Stimulated activated CD4-positive, alpha-beta T cell treated with anti-CD3 and anti-CD28 coated beads, Interleukin-15, amount 100 ng/mL, for 24 hours (primary cell): ENCODE measurements around the gene SPAG5.
A peak's percentile ranks its signal among the peaks of the same experiment; 100 is the strongest.

ENCODE experiments used
- DNase-seq: peaks from one replicate; pipeline ENCODE4 v3.0.0-alpha.2; 2020

The SPAG5 gene

DNA sequence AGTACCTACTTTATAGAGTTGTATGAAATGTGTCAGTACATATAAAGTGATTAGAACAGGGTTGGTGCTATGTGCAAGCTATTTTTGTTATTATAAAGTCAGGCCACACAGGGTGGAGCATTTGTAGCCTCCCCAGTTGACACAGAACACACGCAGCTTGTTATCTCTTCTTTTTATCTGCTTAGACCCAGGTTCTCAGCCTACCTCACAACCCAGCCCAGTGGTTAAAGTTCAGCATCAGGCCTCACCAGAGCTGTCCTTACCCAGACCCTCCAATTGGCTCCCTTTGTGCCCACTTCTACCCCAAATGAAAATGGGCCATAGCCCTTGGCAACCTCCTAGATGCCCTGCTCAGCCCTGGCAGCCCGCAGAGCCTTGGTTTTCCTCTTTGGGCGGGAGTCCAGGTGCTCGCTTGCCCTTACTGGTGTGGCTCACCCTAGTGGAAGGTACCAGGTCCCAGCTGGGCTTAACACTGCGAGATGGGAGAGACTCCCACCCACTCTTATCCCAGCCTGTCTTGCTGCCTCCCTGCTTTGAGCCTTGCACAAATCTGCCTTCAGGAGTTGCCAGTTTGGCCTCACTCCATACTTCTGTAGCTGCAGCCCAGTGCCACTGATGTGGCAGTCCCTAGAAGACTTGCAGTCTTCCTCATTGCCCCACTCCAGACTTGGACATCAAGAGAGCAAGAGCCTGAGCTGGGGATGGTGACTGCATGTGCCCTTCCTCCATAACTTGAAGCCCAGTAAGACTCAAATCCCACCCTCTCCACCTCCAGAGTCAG lies 26.4 kb downstream of the SPAG5 start:
- no peak for DNase-seq

- DNase-seq = peak; percentile 98
These were observed 27.3 kb downstream of the SPAG5 start, which contains the start of gene PIGS for GRCh38 chr17:28571361-28572122. PIGS (minus strand) TSS chr17:28571524; CDS start chr17:28571496, 28 bp downstream.

DNA sequence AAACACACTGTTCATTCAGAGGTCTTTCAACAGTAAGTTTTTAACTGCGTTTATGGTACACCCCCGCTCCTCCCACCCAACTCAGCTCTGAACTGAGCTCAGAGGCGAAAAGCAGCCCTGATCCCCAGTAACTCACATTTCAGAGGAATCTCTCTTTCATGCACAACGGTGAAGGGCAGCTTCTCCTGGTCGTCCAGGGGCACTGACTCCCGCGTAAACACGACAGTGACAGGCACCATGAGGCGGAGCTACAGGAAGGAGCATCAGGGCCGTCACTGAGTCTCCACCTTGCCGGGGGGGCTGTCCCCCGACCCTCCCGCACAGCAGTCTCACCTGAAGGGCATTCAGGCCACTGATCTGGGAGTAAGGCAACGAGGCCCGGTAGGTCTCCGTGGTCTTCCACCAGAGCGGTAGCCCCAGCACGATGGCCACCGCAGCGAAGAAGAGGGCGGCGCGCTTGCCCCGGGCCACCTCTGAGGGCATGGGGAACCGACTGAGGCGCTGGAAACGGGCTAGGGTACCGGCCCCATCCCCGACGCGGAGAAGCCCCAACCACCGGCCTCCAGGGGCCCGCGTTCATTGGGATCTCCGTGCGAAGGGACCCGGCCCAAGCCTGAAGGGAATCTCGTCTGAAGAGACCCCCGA lies 28.0 kb downstream of the SPAG5 start:
- peak; percentile 69 for DNase-seq

DNA sequence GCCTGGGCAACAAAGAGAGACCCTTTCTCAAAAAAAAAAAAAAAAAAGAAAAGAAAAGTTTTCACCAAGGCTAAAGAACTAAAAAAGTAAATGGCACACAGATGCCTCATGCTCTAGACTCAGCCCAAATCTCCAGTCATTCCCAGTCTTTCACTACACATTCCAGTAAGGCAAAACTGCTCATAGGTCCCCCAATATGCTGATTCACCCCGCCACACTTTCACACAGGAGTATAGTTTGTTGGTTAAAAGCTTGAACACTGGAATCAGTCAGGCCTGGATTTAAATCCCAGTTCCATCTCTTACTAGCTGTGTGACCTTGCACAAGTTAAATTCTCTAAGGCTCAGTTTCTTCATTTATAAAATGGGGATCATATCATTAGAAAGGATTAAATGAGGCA lies 29.4 kb downstream of the SPAG5 start:
- DNase-seq = no peak

DNA sequence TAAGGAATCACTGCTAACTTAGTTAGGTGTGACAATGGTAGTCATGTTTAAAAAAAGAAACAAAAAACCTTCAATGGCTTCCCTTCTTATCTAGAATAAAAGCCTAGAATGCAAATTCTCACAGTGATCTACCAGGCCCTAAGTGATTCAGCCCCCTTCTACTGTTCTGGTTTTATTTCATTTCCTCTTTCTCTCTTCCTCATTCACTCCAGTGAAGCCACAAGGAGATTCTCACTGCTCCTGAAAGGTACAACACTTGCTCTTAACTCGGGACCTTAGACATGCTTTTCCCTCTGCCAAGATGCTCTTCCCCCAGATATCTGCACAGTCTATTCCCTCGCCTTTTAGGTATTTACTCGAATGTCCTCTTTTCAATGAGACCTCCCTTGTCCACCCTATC lies 31.2 kb downstream of the SPAG5 start:
- no peak for DNase-seq

GRCh38 chr17:28563475-28563874 lies 35.4 kb downstream of the SPAG5 start:
- no peak for DNase-seq

DNA sequence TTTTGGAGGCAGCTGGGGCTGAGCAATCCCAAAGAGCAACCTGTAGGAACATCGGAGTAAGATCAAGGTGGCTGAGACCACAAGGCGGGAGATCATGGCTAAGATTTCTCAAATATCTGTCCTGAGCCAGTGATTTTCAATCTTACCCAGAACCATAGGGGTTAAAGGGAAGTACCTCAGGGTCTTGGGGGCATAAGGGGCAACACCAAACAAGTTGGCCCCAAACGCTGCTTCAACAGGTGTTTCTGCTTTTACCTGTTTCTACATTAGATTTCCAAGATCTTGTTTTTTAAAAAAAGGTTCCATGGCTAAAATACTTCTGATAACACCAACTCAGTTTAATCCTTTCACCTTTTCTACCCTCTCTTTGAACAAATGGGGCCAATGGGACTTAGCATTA lies 43.8 kb downstream of the SPAG5 start:
- no peak for DNase-seq

- no peak for DNase-seq
These were observed 44.3 kb downstream of the SPAG5 start for GRCh38 chr17:28554565-28554964.

GRCh38 chr17:28553000-28553505 lies 45.8 kb downstream of the SPAG5 start:
- DNase-seq = no peak

- DNase-seq = peak; percentile 86
These were observed 46.4 kb downstream of the SPAG5 start, which contains the start of gene UNC119 for GRCh38 chr17:28552176-28552999. UNC119 (minus strand) TSS chr17:28552624; CDS start chr17:28552557, 67 bp downstream.

DNA sequence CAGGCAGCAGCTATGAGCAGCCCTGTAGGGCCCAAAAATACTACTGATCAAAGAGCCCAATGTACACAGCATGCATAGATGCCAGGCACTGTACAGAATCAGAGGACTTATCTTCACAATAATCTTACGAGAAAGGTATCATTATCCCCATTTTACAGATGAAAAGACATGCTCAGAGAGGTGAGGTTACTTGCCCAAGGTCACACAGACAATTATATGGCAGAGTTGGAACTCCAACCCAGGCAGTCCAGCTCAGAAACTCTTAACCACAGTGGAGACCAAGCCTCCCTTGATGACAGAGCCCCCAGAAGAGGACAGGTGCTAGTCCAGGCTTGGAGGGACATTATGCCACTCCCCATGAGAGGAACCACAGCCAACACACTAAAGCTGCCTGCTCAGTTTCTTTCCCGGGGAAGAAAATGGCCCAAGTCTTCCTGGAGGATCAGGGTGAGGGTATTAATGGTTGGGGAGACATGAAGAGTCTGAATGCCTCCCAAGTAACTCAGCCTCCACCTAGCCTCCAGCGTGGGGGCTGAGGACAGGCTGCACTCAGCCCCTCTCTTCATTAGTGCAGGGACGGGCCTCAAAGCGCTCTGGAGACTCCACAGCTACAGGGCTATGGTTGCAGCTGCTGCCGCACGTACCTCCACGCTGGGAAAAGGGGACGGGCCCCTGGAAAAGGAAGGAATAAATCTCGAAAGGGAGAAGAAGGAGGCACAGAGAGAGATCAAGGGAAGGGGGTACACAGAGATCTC lies 47.2 kb downstream of the SPAG5 start:
- no peak for DNase-seq

DNA sequence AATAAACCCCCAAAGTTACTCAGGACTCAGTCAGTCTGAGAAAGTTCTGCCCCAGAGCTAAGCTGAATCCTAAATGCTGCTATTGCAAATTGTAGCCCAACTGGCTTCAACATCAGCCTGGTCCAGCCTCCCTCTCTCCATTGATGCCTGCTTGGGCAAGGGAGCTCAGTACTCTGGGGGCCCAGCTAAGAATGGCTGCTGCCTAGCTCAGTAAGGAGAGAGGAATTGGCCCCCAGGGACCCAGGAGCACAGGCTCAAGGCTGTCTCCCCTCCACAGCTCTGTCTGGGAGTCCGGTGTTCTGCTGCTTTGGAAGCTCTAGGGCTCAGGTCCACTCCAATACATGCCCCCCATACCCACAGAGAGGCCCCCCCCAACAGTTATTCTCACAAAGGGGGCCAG lies 48.0 kb downstream of the SPAG5 start:
- DNase-seq = no peak

DNA sequence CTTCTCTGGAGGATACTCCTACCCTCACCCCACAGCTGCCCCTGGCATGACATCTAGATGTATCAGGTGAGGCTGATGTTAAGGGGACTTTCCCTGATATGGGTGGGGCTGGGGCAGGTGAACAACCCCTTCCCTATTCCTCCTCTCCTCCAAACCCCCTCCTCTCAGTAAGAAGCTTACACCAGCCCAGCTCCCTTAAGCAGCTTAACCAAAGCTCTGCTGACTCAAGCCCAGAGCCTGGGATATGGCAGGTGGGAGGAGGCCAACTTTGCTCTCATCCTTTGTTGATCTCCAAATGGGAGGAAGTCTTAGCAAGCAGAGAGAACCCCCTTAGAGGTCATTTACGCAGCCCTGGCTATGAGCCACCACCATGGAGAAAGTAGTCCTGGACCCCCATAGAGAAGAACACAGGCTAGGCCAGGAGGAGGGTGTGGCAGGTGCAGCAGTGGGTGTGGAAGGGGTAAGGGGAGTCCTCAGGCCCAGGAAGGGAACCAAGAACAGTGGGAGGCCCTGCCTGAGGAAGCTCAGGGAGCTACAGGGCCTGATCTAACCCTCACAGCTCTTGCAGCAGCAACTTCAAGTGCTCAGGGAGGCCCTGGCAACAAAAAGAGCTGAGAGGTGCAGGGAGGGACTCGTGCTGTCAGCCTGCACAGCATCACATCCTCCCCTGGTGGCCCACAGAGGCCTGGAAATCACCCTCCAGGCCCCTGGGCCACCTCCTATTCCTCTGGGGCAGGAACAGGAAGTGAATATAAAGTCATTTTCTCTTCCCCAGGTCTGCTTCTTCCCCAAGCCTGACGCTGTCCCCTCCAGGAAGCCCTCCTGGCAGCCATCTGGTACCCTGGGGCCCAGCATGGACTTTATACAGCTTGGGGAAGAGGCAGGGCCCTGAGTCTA lies 49.3 kb downstream of the SPAG5 start:
- DNase-seq = peak; percentile 65

GRCh38 chr17:28548417-28549130 lies 50.3 kb downstream of the SPAG5 start:
- no peak for DNase-seq

- peak; percentile 82 for DNase-seq
These were observed 51.0 kb downstream of the SPAG5 start for GRCh38 chr17:28547623-28548416.

- DNase-seq = no peak
These were observed 51.7 kb downstream of the SPAG5 start for GRCh38 chr17:28547096-28547622.

GRCh38 chr17:28545787-28546415 lies 52.9 kb downstream of the SPAG5 start:
- DNase-seq = no peak

DNA sequence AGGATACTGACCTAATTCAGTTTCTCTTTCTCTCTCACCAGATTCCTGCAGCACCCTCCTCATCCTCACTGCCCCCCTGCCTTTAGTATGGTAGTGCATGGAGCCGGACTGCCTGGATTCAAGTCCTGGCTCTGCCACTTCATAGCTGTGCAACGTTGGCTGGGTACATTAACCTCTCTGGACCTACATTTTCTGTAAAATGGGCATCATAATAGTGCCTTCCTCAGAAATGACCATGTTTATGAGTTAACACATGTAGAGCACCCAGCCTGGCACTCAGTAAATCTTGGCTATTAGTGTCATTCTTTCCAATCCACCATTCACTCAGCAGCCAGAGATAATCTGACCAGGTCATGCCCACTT lies 53.7 kb downstream of the SPAG5 start:
- no peak for DNase-seq
